ENCODE measurements around the gene SMLR1. TPM values are rescaled to one million over a fixed set of nuclear protein-coding genes. Genes with fewer than 3 reads are reported as not detected.

The SMLR1 gene
- total RNA-seq, 1 experiment from 2014 or later, result 0.08 TPM

- no peaks in the 10 kb centered on the region for H3K36me3 ChIP-seq (ENCODE audit: control insufficient read depth, insufficient read depth, low read length)
- no peaks in the 10 kb centered on the region for H3K27me3 ChIP-seq (ENCODE audit: control insufficient read depth, insufficient read depth, low read length)
- DNase-seq (ENCODE audit: low read depth, low spot score), result no peak
- ChIA-PET POLR2A (no interaction called here), CTCF (no interaction called here)
- H3K9me3 ChIP-seq (ENCODE audit: control insufficient read depth, insufficient read depth, low read depth, low read length), result no peaks in the 10 kb centered on the region
- no peaks in the 10 kb centered on the region for H3K4me1 ChIP-seq (ENCODE audit: control insufficient read depth, insufficient read depth, low read length)
- no peak overlapping the region for H3K4me3 ChIP-seq (ENCODE audit: low read depth in 2 of 2, low read length in 2 of 2)
- TF ChIP-seq POLR2AphosphoS5 (IDR thresholded peaks at IDR 0.05; ENCODE audit: low read depth, low read length) (no peak), SIN3A (IDR thresholded peaks at IDR 0.05; ENCODE audit: borderline replicate concordance, insufficient read depth, low read depth, low read length) (no peak), TCF7L2 (IDR thresholded peaks at IDR 0.05; ENCODE audit: low read depth, low read length) (no peak), REST (IDR thresholded peaks at IDR 0.05; ENCODE audit: insufficient read depth in 1 of 2, low read depth in 2 of 2, low read length in 1 of 2) (no peak)
- TF ChIP-seq, protein P1, sequence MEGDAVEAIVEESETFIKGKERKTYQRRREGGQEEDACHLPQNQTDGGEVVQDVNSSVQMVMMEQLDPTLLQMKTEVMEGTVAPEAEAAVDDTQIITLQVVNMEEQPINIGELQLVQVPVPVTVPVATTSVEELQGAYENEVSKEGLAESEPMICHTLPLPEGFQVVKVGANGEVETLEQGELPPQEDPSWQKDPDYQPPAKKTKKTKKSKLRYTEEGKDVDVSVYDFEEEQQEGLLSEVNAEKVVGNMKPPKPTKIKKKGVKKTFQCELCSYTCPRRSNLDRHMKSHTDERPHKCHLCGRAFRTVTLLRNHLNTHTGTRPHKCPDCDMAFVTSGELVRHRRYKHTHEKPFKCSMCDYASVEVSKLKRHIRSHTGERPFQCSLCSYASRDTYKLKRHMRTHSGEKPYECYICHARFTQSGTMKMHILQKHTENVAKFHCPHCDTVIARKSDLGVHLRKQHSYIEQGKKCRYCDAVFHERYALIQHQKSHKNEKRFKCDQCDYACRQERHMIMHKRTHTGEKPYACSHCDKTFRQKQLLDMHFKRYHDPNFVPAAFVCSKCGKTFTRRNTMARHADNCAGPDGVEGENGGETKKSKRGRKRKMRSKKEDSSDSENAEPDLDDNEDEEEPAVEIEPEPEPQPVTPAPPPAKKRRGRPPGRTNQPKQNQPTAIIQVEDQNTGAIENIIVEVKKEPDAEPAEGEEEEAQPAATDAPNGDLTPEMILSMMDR (IDR thresholded peaks at IDR 0.05), result no peak
- no peak overlapping the region for H3K27ac ChIP-seq (ENCODE audit: low read length)
- intact Hi-C loops (cut with micrococcal nuclease; ENCODE audit: unreplicated experiment) (no loop called here), in situ Hi-C loops (cut with HindIII; ENCODE audit: low pct_unique_long_range_greater_than_20kb, low sequenced_read_pairs) (no loop called here)
- no TSS peak for BruUV-seq (replicated peaks)
- ATAC-seq, result no peak
Observed at GRCh38 chr6:130822736-130823135, 4.5 kb upstream of the SMLR1 start.

DNA sequence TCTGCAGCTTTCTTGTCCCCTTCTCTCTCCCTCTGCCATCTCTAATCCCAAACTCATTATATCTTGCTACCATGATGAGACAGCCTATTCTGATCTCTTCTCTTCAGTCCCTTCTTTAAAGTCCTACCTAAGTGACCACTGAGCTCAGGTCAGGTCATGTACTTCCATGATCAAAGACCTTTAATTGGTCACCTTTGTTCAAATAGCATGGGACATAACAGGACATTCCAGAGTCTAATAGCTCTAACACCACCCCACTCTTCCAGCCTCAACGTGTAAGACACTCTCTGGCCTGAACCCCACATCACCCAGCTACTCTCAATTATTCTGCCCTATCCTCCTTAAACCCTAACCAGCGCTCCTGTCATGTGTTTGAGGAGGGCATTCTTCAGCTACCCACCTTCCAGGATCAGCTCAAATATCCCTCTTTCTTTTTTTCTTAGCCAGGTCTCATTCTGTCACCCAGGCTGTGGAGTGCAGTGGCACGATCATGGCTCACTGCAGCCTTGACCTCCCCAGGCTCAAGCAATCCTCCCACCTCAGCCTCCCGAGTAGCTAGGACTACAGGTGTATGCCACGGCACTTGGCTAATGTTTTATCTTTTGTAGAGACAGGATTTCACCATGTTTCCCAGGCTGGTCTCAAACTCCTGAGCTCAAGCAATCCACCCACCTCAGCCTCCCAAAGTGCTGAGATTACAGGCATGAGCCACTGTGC is 2.1 kb upstream of the SMLR1 start:
- DNase-seq (ENCODE audit: low read depth, low spot score), result no peak
- intact Hi-C loops (cut with micrococcal nuclease; ENCODE audit: unreplicated experiment) (no loop called here), in situ Hi-C loops (cut with HindIII; ENCODE audit: low pct_unique_long_range_greater_than_20kb, low sequenced_read_pairs) (no loop called here)
- ATAC-seq, result no peak
- no peak for TF ChIP-seq SIN3A (IDR thresholded peaks at IDR 0.05; ENCODE audit: borderline replicate concordance, insufficient read depth, low read depth, low read length)
- TF ChIP-seq REST (IDR thresholded peaks at IDR 0.05; ENCODE audit: insufficient read depth in 1 of 2, low read depth in 2 of 2, low read length in 1 of 2), result no peak
- TF ChIP-seq POLR2AphosphoS5 (IDR thresholded peaks at IDR 0.05; ENCODE audit: low read depth, low read length), result no peak
- no peak for TF ChIP-seq TCF7L2 (IDR thresholded peaks at IDR 0.05; ENCODE audit: low read depth, low read length)
- TF ChIP-seq, protein P1 (IDR thresholded peaks at IDR 0.05), result no peak
- Histone ChIP-seq H3K27ac (ENCODE audit: low read length) (no peak overlapping the region), H3K36me3 (ENCODE audit: control insufficient read depth, insufficient read depth, low read length) (no peaks in the 10 kb centered on the region), H3K4me1 (ENCODE audit: control insufficient read depth, insufficient read depth, low read length) (no peaks in the 10 kb centered on the region), H3K4me3 (ENCODE audit: low read depth in 2 of 2, low read length in 2 of 2) (no peak overlapping the region), H3K27me3 (ENCODE audit: control insufficient read depth, insufficient read depth, low read length) (no peaks in the 10 kb centered on the region), H3K9me3 (ENCODE audit: control insufficient read depth, insufficient read depth, low read depth, low read length) (no peaks in the 10 kb centered on the region)
- ChIA-PET POLR2A (interaction anchor here (0.6 kb wide), 1 partner anchor 13 kb away, joined by 3 read pairs; no protein-coding TSS in a partner anchor), CTCF (no interaction called here)
- no TSS peak for BruUV-seq (replicated peaks)

Data from Panc1 (cell line).